ENCODE data around the gene ECE1. TPM values are rescaled to one million over a fixed set of nuclear protein-coding genes. Genes with fewer than 3 reads are reported as not detected.
"Not testable (repeated sequence)": the region's sequence is repeated elsewhere in the genome, so short reads cannot be mapped to it uniquely, and the experiment has no call there.

ECE1 gene
- total RNA-seq, 1 donor from 2014 or later: 15.2 TPM

- peak; percentile 65 for DNase-seq (ENCODE audit: low spot score)
- H2AFZ ChIP-seq (replicated peaks): no peak overlapping the region
- peaks cover 100% of the 10 kb centered on the region for H3K27me3 ChIP-seq
- H3K36me3 ChIP-seq: no peaks in the 10 kb centered on the region
- TF ChIP-seq EZH2phosphoT487 (IDR thresholded peaks at IDR 0.05): peak; percentile 94
- no peak for TF ChIP-seq CTCF (IDR thresholded peaks at IDR 0.05)
- H3K4me3 Mint-ChIP-seq: no peak overlapping the region
- peaks cover 30% of the 10 kb centered on the region for H3F3A ChIP-seq (ENCODE audit: low read depth)
- no peaks in the 10 kb centered on the region for H3K9me3 ChIP-seq (ENCODE audit: low read depth)
- peak overlapping the region; percentile 8 for H3K4me2 ChIP-seq
- no peaks in the 10 kb centered on the region for H3K36me3 Mint-ChIP-seq
- H3K27ac ChIP-seq: no peak overlapping the region
- no peak overlapping the region for H3K4me3 ChIP-seq
- H4K20me1 ChIP-seq (ENCODE audit: low read depth): peaks cover 88% of the 10 kb centered on the region
- peaks cover 3% of the 10 kb centered on the region for H3K27me3 Mint-ChIP-seq (ENCODE audit: insufficient read depth, low read depth)
- H3K9ac ChIP-seq: no peak overlapping the region
- peaks cover 37% of the 10 kb centered on the region for H3K4me1 Mint-ChIP-seq
- H3K9me3 Mint-ChIP-seq: no peaks in the 10 kb centered on the region
- H3K4me1 ChIP-seq: peaks cover 18% of the 10 kb centered on the region
- no peaks in the 10 kb centered on the region for H3K79me2 ChIP-seq (ENCODE audit: low read depth)
- H3K27ac Mint-ChIP-seq: peak overlapping the region; percentile 69
Observed at GRCh38 chr1:21284206-21285054, 5.8 kb downstream of the ECE1 start.

GRCh38 chr1:21283524-21283923 lies 6.7 kb downstream of the ECE1 start:
- Mint-ChIP-seq H3K9me3 (no peaks in the 10 kb centered on the region), H3K27me3 (ENCODE audit: insufficient read depth, low read depth) (peaks cover 2% of the 10 kb centered on the region), H3K4me3 (no peak overlapping the region), H3K4me1 (peaks cover 44% of the 10 kb centered on the region), H3K27ac (peak overlapping the region; percentile 78), H3K36me3 (no peaks in the 10 kb centered on the region)
- no peak for TF ChIP-seq EZH2 (IDR thresholded peaks at IDR 0.05)
- TF ChIP-seq CTCF (IDR thresholded peaks at IDR 0.05): no peak
- TF ChIP-seq EZH2phosphoT487 (IDR thresholded peaks at IDR 0.05): no peak
- H3K4me3 ChIP-seq: no peak overlapping the region
- H3K4me1 ChIP-seq: peaks cover 25% of the 10 kb centered on the region
- no peak overlapping the region for H3K9ac ChIP-seq
- H3K36me3 ChIP-seq: no peaks in the 10 kb centered on the region
- peaks cover 35% of the 10 kb centered on the region for H3F3A ChIP-seq (ENCODE audit: low read depth)
- H3K4me2 ChIP-seq: no peak overlapping the region
- DNase-seq (ENCODE audit: low spot score): no peak
- peaks cover 100% of the 10 kb centered on the region for H3K27me3 ChIP-seq
- H3K79me2 ChIP-seq (ENCODE audit: low read depth): no peaks in the 10 kb centered on the region
- no peak overlapping the region for H2AFZ ChIP-seq (replicated peaks)
- H3K9me3 ChIP-seq (ENCODE audit: low read depth): no peaks in the 10 kb centered on the region
- H3K27ac ChIP-seq: no peak overlapping the region
- H4K20me1 ChIP-seq (ENCODE audit: low read depth): peaks cover 88% of the 10 kb centered on the region

GRCh38 chr1:21282020-21282419 lies 8.2 kb downstream of the ECE1 start:
- Histone ChIP-seq H4K20me1 (ENCODE audit: low read depth) (peaks cover 91% of the 10 kb centered on the region), H3F3A (ENCODE audit: low read depth) (peaks cover 48% of the 10 kb centered on the region), H3K27me3 (peaks cover 94% of the 10 kb centered on the region), H3K4me1 (peaks cover 36% of the 10 kb centered on the region)
- H3K9me3 ChIP-seq (ENCODE audit: low read depth); DNase-seq (ENCODE audit: low spot score); H3K27ac ChIP-seq; H3K9ac ChIP-seq; H3K4me3 Mint-ChIP-seq; H3K27ac Mint-ChIP-seq; H3K36me3 Mint-ChIP-seq; H3K9me3 Mint-ChIP-seq; H3K79me2 ChIP-seq (ENCODE audit: low read depth); H2AFZ ChIP-seq (replicated peaks); H3K4me3 ChIP-seq; H3K27me3 Mint-ChIP-seq (ENCODE audit: insufficient read depth, low read depth); H3K36me3 ChIP-seq; H3K4me2 ChIP-seq: not testable (repeated sequence)
- H3K4me1 Mint-ChIP-seq: peaks cover 55% of the 10 kb centered on the region

- Histone ChIP-seq H3K4me2 (no peak overlapping the region), H3K4me3 (no peak overlapping the region), H3K36me3 (no peaks in the 10 kb centered on the region), H3F3A (ENCODE audit: low read depth) (peaks cover 49% of the 10 kb centered on the region), H3K9ac (no peak overlapping the region), H3K79me2 (ENCODE audit: low read depth) (no peaks in the 10 kb centered on the region), H2AFZ (replicated peaks) (no peak overlapping the region), H3K27ac (no peak overlapping the region), H3K9me3 (ENCODE audit: low read depth) (no peaks in the 10 kb centered on the region), H3K27me3 (peaks cover 94% of the 10 kb centered on the region), H4K20me1 (ENCODE audit: low read depth) (peaks cover 97% of the 10 kb centered on the region), H3K4me1 (peaks cover 39% of the 10 kb centered on the region)
- Mint-ChIP-seq H3K4me3 (no peak overlapping the region), H3K9me3 (no peaks in the 10 kb centered on the region), H3K4me1 (peaks cover 65% of the 10 kb centered on the region), H3K27ac (peak overlapping the region; percentile 79), H3K36me3 (no peaks in the 10 kb centered on the region), H3K27me3 (ENCODE audit: insufficient read depth, low read depth) (no peaks in the 10 kb centered on the region)
- no peak for DNase-seq (ENCODE audit: low spot score)
- TF ChIP-seq CTCF (IDR thresholded peaks at IDR 0.05) (no peak), EZH2phosphoT487 (IDR thresholded peaks at IDR 0.05) (no peak), EZH2 (IDR thresholded peaks at IDR 0.05) (no peak)
Observed at GRCh38 chr1:21280482-21280881, 9.8 kb downstream of the ECE1 start.
